Lung (tissue), 12 donors: Measurements from ENCODE around the gene PNPLA1. TPM values are rescaled to one million over a fixed set of nuclear protein-coding genes. Genes with fewer than 3 reads are reported as not detected.

Experiments
- ATAC-seq: fragments of 200-7000 bp; cut with Tn5 transposase; one replicate; pipeline ENCODE4 v1.9.1; 2020; ENCODE audit warnings: moderate number of reproducible peaks; ENCODE audit not compliant: insufficient read depth, low FRiP score
- DNase-seq, 3 donors: peaks; one replicate each; pipeline ENCODE4 v3.0.0-alpha.2; 2013 to 2017
- H3K27ac ChIP-seq, 2 donors: one replicate each; pipeline ENCODE4 v1.5.1; 2013; ENCODE audit warnings: mild to moderate bottlenecking in 2 of 2, moderate library complexity in 2 of 2, control low read depth in 1 of 2, inconsistent platforms in 1 of 2, low read depth in 1 of 2, low read length in 1 of 2
- H3K27me3 ChIP-seq, 3 donors: one replicate each; pipeline ENCODE4 v1.5.1; 2013; ENCODE audit warnings: low read length in 2 of 3; ENCODE audit not compliant: control insufficient read depth in 3 of 3, insufficient read depth in 3 of 3
- H3K36me3 ChIP-seq, 4 donors: one replicate each; pipeline ENCODE4 v1.5.1; 2013; ENCODE audit warnings: low read length in 4 of 4, mild to moderate bottlenecking in 1 of 4, moderate library complexity in 1 of 4; ENCODE audit not compliant: control insufficient read depth in 4 of 4, insufficient read depth in 4 of 4
- H3K4me1 ChIP-seq, 5 donors: one replicate each; pipeline ENCODE4 v1.5.1; 2013; ENCODE audit warnings: low read length in 5 of 5, mild to moderate bottlenecking in 2 of 5, moderate library complexity in 1 of 5; ENCODE audit not compliant: control insufficient read depth in 5 of 5, insufficient read depth in 5 of 5
- H3K4me3 ChIP-seq: one replicate; pipeline ENCODE4 v1.5.1; 2013; ENCODE audit warnings: mild to moderate bottlenecking, control low read depth, moderate library complexity
- H3K9ac ChIP-seq, 2 donors: one replicate each; pipeline ENCODE4 v1.5.1; 2013; ENCODE audit warnings: low read length in 2 of 2, control low read depth in 1 of 2; ENCODE audit not compliant: insufficient read depth in 1 of 2
- H3K9me3 ChIP-seq, 4 donors: one replicate each; pipeline ENCODE4 v1.5.1; 2013; ENCODE audit warnings: low read length in 3 of 4, mild to moderate bottlenecking in 1 of 4, moderate library complexity in 1 of 4; ENCODE audit not compliant: control insufficient read depth in 4 of 4, insufficient read depth in 3 of 4
- WGBS, 2 donors: extraction: QIAGEN DNeasy Blood & Tissue Kit; methylation state at CpG; one replicate each; pipeline ENCODE4 v1.1.7; 2013; 5-methylcytosine and 5-hydroxymethylcytosine counted together
- polyA plus RNA-seq, 2 donors: library from polyadenylated mRNA; stranded (reverse); fragments of 200-250 nt; gene quantifications; one replicate each; pipeline ENCODE4 v1.2.1, GENCODE V29; 2013
- total RNA-seq, 2 donors: library from RNA; depleted of rRNA in 1 of 2; stranded (reverse); fragments of >200 nt in 1 of 2; gene quantifications; one replicate each; pipeline ENCODE4 v1.2.1, GENCODE V29; 2014 to 2021
- TF ChIP-seq, protein P1 (sequence below): IDR thresholded peaks from 2 replicates; pipeline ENCODE4 v1.5.1; 2012; ENCODE audit warnings: mild to moderate bottlenecking; ENCODE audit errors: control extremely low read depth, extremely low read depth
- donor health status: control.
- donor health status: control.
- donor health status: Bipolar disorder and iron deficiency.
- donor health status: healthy.
- donor health status: DM: yes; HTN: yes; CAD: no.

Gene PNPLA1
- total and polyA plus RNA-seq, 4 donors = 0.06 to 5.6 (median 0.89) TPM

DNA sequence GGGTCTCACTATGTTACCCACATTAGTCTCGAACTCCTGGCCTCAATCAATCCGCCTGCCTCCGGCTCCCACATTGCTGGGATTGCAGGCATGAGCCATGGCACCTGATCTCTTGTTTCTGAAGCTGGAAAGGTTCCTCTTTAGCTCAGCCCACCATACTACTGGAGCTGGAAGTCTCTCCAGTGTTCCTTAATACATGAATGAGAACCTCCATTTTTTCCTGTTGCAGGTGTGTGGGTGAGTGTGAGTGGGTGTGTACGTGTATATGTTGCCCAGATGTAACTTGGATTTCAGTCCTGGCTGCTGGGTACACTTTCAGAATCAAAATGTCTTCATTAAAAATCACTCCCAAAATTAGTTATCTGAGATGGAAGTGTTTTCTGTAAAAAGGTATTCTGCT lies 11.1 kb downstream of the PNPLA1 start:
- no peak for DNase-seq
- H3K4me1 ChIP-seq = no peaks in the 10 kb centered on the region
- WGBS, 2 donors = 82 to 93% methylated on average over 4 of the region's 4 CpGs
- no peaks in the 10 kb centered on the region for H3K36me3 ChIP-seq
- TF ChIP-seq, protein P1, sequence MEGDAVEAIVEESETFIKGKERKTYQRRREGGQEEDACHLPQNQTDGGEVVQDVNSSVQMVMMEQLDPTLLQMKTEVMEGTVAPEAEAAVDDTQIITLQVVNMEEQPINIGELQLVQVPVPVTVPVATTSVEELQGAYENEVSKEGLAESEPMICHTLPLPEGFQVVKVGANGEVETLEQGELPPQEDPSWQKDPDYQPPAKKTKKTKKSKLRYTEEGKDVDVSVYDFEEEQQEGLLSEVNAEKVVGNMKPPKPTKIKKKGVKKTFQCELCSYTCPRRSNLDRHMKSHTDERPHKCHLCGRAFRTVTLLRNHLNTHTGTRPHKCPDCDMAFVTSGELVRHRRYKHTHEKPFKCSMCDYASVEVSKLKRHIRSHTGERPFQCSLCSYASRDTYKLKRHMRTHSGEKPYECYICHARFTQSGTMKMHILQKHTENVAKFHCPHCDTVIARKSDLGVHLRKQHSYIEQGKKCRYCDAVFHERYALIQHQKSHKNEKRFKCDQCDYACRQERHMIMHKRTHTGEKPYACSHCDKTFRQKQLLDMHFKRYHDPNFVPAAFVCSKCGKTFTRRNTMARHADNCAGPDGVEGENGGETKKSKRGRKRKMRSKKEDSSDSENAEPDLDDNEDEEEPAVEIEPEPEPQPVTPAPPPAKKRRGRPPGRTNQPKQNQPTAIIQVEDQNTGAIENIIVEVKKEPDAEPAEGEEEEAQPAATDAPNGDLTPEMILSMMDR = no peak
- H3K4me3 ChIP-seq = no peak overlapping the region
- H3K9me3 ChIP-seq = peaks cover 0 to 4% (median 0%) of the 10 kb centered on the region in 4 donors
- ATAC-seq = no peak
- no peak overlapping the region for H3K9ac ChIP-seq
- peaks cover 0 to 28% (median 21%) of the 10 kb centered on the region in 3 donors for H3K27me3 ChIP-seq
- no peak overlapping the region for H3K27ac ChIP-seq

DNA sequence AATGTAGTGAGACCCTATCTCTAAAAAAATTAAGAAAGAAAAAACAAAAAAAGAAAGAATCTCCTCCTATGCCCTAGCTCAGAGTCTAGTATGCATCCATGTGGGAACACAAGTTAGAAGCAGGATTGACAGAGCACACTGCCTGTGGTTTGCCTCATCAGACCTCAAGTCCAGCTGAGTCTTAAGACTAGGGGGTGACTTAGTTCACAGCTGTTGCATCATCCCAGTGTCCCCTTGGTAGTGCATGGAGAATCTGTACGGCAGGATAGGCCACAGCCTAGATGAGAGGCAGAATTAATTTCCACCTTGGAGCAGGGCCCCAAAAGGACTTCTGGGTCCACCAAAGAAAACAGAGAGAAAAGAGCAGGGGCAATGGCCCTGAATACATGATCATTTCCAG lies 13.7 kb downstream of the PNPLA1 start:
- Histone ChIP-seq H3K27me3 (peaks cover 0 to 30% (median 29%) of the 10 kb centered on the region in 3 donors), H3K9me3 (no peaks in the 10 kb centered on the region), H3K9ac (no peak overlapping the region), H3K27ac (no peak overlapping the region), H3K4me1 (no peaks in the 10 kb centered on the region), H3K4me3 (no peak overlapping the region), H3K36me3 (no peaks in the 10 kb centered on the region)
- TF ChIP-seq, protein P1 = no peak
- no peak for ATAC-seq
- no peak for DNase-seq
- WGBS, 2 donors = 69 to 78% methylated on average over 1 of the region's 1 CpG

DNA sequence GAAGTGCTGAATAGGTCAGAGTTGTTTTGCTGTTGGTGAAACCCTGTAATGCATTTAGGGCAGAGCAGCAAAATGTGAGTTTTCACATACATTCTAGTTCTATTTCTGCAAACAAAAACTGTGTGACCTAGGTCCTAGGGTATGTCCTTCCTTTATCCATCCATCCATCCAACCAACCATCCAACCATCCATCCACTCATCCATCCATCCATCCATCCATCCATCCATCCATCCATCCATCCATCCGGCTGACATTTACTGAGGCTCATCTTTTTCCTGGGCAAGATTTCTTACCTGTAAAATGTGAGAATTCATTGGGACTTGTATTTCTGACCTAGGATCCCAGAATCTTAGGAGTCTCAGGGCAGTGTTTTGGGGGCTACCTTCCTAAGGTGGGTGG lies 14.5 kb downstream of the PNPLA1 start:
- no peak overlapping the region for H3K4me3 ChIP-seq
- ATAC-seq (no peak), DNase-seq (no peak)
- H3K4me1 ChIP-seq = no peaks in the 10 kb centered on the region
- TF ChIP-seq, protein P1 = no peak
- H3K36me3 ChIP-seq = no peaks in the 10 kb centered on the region
- H3K27ac ChIP-seq = no peak overlapping the region
- peaks cover 0 to 30% (median 29%) of the 10 kb centered on the region in 3 donors for H3K27me3 ChIP-seq
- no peaks in the 10 kb centered on the region for H3K9me3 ChIP-seq
- 92 to 95% methylated on average over 1 of the region's 1 CpG for WGBS, 2 donors
- H3K9ac ChIP-seq = no peak overlapping the region

DNA sequence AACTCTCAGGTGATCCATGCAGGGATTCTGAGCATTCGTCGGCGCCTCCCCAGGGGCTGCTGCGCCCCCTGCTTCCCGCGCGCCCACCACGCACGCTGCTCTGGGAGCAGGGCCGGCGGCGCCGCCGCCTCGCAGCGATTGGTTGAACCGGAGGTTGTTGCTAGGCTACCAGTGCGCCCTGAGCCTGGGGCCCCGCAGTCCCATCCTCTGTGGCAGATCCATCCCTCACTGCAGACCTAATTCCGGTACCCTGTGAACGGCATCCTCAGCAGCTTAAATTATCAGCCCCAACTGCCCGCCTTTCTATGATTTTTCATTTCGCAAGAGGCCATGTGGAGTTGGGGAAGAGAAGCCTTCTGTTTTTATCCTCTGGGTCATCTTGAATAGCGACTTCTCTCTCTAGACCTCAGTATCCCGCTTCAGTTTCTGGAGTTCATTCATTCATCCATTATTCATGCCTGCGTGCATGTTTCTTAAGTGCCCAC lies 15.4 kb downstream of the PNPLA1 start:
- ATAC-seq (no peak), DNase-seq (no peak)
- H3K9ac ChIP-seq = no peak overlapping the region
- H3K9me3 ChIP-seq = no peaks in the 10 kb centered on the region
- no peaks in the 10 kb centered on the region for H3K4me1 ChIP-seq
- H3K27me3 ChIP-seq = peaks cover 0 to 30% (median 29%) of the 10 kb centered on the region in 3 donors
- no peaks in the 10 kb centered on the region for H3K36me3 ChIP-seq
- H3K4me3 ChIP-seq = no peak overlapping the region
- H3K27ac ChIP-seq = no peak overlapping the region
- 12 to 14% methylated on average over 26 of the region's 26 CpGs for WGBS, 2 donors
- TF ChIP-seq, protein P1 = no peak
